HG03469 (cell line): Measurements from ENCODE around the gene SEC16B.
"Not testable (repeated sequence)": the region's sequence is repeated elsewhere in the genome, so short reads cannot be mapped to it uniquely, and the experiment has no call there.

Experiments used
- ATAC-seq: cut with Tn5 transposase; IDR thresholded peaks from one replicate; pipeline ENCODE4 v1.9.1; 2021; ENCODE audit warnings: mild to moderate bottlenecking, moderate library complexity, moderate number of reproducible peaks; ENCODE audit not compliant: unreplicated experiment

The SEC16B gene, protein sequence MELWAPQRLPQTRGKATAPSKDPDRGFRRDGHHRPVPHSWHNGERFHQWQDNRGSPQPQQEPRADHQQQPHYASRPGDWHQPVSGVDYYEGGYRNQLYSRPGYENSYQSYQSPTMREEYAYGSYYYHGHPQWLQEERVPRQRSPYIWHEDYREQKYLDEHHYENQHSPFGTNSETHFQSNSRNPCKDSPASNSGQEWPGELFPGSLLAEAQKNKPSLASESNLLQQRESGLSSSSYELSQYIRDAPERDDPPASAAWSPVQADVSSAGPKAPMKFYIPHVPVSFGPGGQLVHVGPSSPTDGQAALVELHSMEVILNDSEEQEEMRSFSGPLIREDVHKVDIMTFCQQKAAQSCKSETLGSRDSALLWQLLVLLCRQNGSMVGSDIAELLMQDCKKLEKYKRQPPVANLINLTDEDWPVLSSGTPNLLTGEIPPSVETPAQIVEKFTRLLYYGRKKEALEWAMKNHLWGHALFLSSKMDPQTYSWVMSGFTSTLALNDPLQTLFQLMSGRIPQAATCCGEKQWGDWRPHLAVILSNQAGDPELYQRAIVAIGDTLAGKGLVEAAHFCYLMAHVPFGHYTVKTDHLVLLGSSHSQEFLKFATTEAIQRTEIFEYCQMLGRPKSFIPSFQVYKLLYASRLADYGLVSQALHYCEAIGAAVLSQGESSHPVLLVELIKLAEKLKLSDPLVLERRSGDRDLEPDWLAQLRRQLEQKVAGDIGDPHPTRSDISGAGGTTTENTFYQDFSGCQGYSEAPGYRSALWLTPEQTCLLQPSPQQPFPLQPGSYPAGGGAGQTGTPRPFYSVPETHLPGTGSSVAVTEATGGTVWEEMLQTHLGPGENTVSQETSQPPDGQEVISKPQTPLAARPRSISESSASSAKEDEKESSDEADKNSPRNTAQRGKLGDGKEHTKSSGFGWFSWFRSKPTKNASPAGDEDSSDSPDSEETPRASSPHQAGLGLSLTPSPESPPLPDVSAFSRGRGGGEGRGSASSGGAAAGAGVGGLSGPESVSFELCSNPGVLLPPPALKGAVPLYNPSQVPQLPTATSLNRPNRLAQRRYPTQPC

GRCh38 chr1:177969825-177970371, at the start of gene SEC16B:
SEC16B (minus strand) TSS chr1:177970058; CDS start chr1:177967981, 2,077 bp downstream.
- no peak for ATAC-seq

- ATAC-seq: no peak
Measured at GRCh38 chr1:178019622-178020021, 49.8 kb upstream of the SEC16B start.

- ATAC-seq: no peak
Measured at GRCh38 chr1:178019208-178019607, 49.4 kb upstream of the SEC16B start.

- ATAC-seq: no peak
Measured at GRCh38 chr1:178017517-178017916, 47.7 kb upstream of the SEC16B start.

DNA sequence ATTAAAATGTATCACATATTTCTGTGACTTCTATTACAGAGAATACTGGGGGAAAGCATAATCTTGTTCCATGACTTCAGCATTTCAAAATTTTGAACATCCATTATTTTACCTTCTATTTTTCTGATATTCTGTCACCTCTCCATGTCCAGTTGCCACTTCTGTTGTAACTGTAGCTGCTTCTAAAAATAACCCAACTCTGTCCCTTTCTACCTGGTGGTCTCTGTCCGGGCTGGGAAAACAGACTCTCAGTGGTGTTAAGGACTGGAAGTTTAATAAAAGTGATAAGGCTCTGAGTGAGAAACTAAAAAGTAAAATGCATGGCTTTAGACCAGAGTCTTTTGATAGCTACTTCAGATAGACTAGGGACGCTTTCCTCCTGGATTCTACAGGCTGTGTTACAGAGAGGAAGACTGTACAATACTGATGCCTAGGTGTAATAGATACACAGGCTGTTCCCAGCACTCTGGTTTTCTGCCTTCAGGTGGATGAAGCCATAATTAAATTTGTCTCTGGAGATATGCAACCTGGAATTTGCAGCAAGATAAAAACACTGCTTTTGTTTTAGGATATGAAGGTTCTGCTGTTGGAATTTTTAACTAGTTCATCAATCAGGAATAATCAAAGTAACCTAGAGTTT, 42.1 kb upstream of the SEC16B start:
- no peak for ATAC-seq

DNA sequence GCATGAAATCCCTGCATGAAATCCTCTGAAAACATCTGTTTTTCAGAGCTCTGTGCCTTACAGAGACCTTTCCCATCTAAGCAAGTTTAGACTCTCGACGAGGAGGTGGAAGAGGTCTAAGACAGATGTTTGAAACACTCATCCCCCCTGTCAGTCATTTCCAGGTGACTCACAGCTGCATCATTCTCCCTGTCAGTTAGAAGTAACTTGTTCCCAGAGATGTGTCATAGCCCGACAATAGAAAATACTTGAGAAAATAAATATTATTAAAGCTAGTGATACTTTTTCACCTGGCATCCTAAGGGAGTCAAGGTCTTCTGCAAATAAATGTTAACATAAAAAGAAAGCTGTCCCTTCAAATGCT, 41.6 kb upstream of the SEC16B start:
- ATAC-seq: no peak

- ATAC-seq: no peak
Measured at GRCh38 chr1:178010674-178011464, 41.0 kb upstream of the SEC16B start.

- ATAC-seq: no peak
Measured at GRCh38 chr1:178006043-178006442, 36.2 kb upstream of the SEC16B start.

DNA sequence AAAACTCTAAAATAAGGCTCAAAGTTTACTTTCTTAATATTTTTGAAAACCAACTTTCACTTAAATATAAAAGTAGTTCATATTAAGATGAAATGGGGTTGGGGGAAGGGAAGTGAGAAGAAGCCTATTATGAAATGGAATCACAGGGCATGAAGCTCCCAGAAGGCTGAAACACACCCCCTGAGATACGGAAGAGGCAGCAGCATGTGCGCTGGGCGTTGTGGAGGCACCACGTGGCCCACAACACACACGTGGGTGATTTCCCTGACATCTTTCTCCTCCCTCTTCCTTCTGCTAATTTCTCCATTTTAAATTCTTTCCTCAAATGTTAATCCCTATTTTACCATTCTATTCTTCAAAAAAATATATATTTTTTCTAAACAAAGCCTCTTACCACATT, 35.6 kb upstream of the SEC16B start:
- ATAC-seq: no peak

GRCh38 chr1:178004926-178005391, 35.1 kb upstream of the SEC16B start:
- ATAC-seq: no peak

DNA sequence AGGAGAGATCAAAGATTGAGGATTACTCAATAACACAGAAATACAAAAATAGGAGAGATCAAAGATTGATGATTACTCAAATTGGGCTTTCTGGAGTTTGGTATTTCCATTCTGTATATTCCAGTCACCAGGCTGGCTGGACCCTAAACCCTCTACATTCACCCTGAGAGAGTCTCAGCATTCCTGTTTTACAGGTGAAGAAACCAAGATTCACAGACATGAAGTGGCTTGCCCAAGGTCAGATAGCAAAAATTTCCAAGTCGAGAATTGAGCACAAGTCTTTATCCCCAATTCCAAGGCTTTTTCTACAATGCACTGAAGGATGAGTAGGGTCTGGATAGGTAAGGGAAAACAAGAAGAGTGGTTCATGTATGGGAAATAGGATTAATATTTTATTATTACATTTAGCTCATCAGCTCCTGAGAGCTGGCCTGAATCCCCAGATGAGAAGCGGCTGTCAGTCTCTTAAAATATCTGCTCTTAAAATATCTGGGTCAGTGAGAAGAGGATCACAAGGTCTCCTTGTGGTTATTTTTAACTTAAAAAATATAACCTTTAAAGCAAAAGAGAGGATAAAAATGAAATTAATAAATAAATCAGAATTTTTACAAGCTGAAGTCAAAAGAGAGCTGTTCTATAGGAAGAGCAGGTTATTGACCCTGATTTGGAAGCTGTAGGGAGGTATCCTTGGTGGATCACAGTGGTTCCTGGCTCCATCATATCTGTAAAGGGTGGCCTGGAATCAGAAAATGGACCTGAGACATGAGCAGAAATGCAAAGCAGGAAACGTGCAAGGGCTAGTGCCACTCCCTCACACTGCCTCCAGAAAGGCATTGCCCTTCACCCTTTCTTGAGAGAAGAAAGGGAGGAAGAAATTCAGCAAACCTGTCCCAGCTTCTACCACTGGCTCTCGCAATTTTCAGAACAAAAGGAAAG, 29.1 kb upstream of the SEC16B start:
- no peak for ATAC-seq

DNA sequence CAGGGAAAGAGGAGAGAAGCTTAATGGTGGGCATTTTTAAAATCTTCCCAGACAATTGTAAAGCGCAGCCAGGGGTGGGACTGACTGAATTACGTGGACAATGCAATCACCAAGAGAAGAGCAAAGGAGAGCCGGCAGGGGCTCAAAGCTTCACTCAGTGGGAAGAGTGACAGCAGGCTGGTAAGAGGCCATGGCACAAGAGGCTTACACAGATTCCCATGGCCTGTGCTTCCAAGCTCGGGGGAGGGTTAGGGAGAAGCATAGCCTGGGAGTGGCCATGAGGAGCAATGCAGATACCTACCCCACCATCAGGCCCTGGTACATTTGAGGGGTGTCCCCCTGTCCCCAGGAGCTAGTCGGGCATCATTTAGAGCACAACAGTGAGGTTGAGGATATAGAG, 27.1 kb upstream of the SEC16B start:
- no peak for ATAC-seq

DNA sequence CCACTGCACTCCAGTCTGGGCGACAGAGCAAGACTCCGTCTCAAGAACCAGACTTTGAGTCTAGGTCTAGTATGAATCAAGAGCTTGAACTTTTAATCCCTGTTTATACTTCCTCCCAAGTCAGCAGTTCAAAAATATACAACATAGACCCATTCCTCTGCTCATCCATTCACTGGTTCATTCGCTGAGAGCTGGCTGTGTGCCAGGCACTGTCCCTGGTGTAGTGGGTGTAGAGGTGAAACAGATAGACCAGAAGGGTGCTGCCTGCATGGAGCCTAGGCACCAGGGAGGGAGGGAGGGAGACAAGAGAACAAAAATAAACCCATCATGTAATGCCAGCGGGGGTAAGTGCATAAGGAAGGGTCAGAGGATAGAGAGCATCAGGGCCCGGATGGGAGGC, 25.5 kb upstream of the SEC16B start:
- ATAC-seq: no peak

- not testable (repeated sequence) for ATAC-seq
Measured at GRCh38 chr1:177986281-177986680, 16.4 kb upstream of the SEC16B start.

DNA sequence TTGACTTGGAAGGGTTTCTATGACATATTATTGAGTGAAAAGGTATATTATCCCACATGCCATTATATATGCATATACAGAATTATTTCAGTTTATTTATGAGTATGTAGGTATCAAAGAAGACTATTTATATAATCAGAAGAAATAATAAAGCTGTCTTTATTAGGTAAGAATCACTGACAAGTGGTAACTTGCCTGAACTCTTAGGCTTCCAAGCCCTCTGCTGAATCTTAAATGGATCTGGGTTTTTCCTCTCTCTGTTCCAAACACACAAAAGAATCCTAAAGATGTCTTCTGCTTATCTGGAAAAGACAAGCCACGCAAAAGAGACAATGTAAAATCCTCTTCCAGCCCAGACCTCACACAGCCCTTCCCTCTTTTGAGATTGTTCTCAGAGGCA, 14.9 kb upstream of the SEC16B start:
- no peak for ATAC-seq

DNA sequence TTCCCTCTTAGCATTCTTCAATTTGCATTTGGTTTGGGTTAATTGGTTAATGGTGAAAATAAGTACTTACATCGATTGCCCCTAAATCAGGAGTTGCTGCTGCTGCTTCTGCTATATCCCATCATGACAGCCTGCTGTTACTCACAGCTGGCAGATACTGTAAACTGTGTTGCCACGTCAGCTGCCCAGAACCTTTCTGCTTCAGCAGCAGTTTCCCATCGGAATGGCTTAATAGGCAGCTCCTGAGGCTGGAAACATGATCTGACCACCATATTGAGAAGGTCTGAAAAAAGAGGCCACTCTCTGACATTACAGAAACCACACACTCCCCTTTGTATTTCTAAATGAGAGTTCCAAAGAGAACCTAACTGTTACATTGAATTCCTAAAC, 14.3 kb upstream of the SEC16B start:
- ATAC-seq: no peak

GRCh38 chr1:177983482-177984135, 13.8 kb upstream of the SEC16B start:
- ATAC-seq: no peak

- ATAC-seq: no peak
Measured at GRCh38 chr1:177983077-177983476, 13.2 kb upstream of the SEC16B start.
